ENCODE measurements around the gene COBL.

Gene COBL

DNA sequence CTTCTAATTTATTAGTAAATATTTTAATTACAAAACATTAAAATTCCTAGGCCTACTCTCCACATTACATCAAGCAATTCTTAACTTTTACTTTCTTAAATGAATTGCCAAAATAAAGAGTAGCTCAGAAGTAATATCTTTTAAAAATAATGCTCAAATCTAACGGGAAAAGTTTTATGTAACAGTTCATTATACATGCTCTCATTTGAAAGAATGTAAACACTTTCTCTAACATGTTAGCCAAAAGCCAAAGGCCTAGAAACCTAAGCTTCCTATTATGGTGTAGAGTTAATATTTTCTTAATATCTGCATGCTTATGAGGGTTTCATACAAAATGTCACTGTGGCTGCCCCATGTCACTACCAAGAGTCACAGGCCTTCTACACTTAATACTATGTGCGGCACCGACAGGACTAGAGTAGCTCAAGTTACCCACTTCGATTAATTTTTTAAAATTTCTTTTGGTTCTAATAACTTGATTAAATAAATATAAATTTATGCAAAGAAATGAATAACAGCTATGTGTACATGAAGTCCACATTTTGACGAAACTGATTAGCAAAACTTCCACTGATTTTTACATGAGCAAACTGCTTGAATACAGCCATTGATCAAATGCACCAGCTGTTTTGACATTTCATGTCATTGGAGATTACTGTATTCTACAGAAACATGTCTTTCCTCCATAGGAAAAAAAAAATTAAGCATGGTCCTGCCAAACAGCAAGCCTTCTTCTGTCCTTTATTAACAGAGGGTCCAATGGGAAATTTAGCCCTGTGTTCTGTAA, 3.5 kb downstream of the COBL start:
- TF ChIP-seq, protein P1, sequence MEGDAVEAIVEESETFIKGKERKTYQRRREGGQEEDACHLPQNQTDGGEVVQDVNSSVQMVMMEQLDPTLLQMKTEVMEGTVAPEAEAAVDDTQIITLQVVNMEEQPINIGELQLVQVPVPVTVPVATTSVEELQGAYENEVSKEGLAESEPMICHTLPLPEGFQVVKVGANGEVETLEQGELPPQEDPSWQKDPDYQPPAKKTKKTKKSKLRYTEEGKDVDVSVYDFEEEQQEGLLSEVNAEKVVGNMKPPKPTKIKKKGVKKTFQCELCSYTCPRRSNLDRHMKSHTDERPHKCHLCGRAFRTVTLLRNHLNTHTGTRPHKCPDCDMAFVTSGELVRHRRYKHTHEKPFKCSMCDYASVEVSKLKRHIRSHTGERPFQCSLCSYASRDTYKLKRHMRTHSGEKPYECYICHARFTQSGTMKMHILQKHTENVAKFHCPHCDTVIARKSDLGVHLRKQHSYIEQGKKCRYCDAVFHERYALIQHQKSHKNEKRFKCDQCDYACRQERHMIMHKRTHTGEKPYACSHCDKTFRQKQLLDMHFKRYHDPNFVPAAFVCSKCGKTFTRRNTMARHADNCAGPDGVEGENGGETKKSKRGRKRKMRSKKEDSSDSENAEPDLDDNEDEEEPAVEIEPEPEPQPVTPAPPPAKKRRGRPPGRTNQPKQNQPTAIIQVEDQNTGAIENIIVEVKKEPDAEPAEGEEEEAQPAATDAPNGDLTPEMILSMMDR (IDR thresholded peaks at IDR 0.05), result no peak
- Histone ChIP-seq H3K4me1 (ENCODE audit: control insufficient read depth in 1 of 2, insufficient read depth in 1 of 2, low read depth in 1 of 2, low read length in 1 of 2) (peaks cover 14 to 18% of the 10 kb centered on the region in 2 experiments), H3K27me3 (peaks cover 97% of the 10 kb centered on the region), H3K4me3 (ENCODE audit: low read depth in 1 of 2, low read length in 1 of 2) (no peak overlapping the region), H3K36me3 (no peaks in the 10 kb centered on the region), H3K27ac (no peak overlapping the region), H3K9me3 (no peaks in the 10 kb centered on the region)

DNA sequence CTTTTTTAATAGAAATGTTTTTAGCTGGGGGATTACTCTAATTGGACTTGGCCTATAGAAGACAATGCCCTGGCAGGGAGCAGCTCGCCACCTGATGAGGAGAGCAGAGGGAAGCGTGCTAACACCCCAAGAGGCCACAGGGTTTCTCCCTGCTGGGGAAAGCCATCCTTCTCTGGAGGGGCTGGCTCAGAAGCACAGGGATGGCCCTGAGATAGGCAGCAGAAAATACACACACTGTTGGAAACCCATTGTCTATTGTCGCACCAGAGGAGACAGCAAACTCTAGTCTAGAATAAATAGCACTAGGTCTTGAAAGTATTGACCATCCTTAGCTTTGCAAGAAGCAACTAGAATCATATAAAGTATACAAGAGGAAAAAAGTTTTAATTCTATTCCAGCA, 5.4 kb downstream of the COBL start:
- peaks cover 84% of the 10 kb centered on the region for H3K27me3 ChIP-seq
- H3K27ac ChIP-seq, result no peak overlapping the region
- no peak overlapping the region for H3K4me3 ChIP-seq (ENCODE audit: low read depth in 1 of 2, low read length in 1 of 2)
- H3K4me1 ChIP-seq (ENCODE audit: control insufficient read depth in 1 of 2, insufficient read depth in 1 of 2, low read depth in 1 of 2, low read length in 1 of 2), result peaks cover 8 to 10% of the 10 kb centered on the region in 2 experiments
- no peaks in the 10 kb centered on the region for H3K9me3 ChIP-seq
- TF ChIP-seq, protein P1 (IDR thresholded peaks at IDR 0.05), result no peak
- no peaks in the 10 kb centered on the region for H3K36me3 ChIP-seq

DNA sequence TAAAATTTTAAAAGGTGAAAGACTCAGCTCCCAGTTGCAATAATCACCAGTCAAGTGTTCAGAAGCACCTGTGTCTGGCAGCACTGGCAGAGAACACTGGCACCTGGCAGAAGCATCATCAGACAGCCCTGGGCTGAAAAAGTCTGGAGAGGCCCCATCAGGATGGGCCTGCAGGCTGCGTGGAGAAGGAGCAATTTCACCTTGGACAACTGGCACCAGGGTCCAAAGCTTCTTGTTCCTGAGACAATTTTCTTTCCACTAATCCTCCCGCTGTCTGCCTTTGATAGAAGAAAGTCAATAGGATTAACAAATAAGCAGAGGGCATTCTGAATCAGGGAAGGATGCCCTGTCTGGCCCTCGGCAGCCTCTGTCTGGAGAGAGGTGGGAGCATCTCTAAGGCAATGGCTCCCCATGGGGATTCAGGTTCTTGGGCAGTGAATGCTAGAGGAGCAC, 6.5 kb downstream of the COBL start:
- no peak overlapping the region for H3K4me3 ChIP-seq (ENCODE audit: low read depth in 1 of 2, low read length in 1 of 2)

DNA sequence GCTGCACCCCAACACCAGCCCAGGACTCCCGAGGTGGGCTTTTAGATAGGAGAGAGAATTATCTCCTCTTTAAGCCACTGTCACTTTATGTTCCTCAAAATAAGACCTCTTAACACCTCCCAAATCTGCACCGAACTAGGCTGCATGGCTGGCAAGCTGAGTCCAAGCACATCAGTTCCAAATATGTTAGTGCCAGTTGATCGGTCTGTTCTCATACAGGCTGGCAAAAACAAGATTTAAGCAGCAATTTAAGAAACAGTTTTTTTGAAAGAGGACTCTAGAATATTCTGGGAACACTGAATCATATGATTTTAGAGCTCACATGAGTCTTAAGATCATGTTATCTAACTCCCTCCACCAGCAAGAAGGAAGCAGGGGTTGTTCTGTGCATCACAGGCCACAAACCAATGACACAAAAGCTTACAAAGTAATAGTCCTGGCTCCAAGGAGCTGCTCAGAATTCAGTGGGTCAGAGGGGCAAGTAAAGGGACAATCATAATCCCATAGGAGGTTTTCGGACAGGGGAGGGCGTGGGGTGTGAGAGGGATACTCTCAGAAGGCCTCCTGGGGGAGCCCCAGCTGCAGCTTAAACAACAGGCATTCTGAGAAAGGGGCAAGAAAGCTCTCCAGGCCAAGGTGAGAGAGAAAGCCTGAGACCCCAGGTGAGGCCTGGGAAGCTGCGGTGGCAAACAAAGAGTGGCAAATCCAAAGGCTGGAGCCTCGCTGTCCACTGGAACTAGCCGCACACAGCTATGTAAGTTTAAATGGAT, 7.1 kb downstream of the COBL start:
- no peak overlapping the region for H3K4me3 ChIP-seq (ENCODE audit: low read depth in 1 of 2, low read length in 1 of 2)
- TF ChIP-seq, protein P1 (IDR thresholded peaks at IDR 0.05), result no peak
- H3K27me3 ChIP-seq, result peaks cover 67% of the 10 kb centered on the region
- no peak overlapping the region for H3K27ac ChIP-seq
- peaks cover 0 to 3% of the 10 kb centered on the region in 2 experiments for H3K4me1 ChIP-seq (ENCODE audit: control insufficient read depth in 1 of 2, insufficient read depth in 1 of 2, low read depth in 1 of 2, low read length in 1 of 2)
- no peaks in the 10 kb centered on the region for H3K36me3 ChIP-seq
- H3K9me3 ChIP-seq, result no peaks in the 10 kb centered on the region

More for the DNA sequence above, 6.5 kb downstream of the COBL start:
- H3K27ac ChIP-seq, result no peak overlapping the region
- H3K9me3 ChIP-seq, result no peaks in the 10 kb centered on the region
- H3K4me1 ChIP-seq (ENCODE audit: control insufficient read depth in 1 of 2, insufficient read depth in 1 of 2, low read depth in 1 of 2, low read length in 1 of 2), result peaks cover 0 to 3% of the 10 kb centered on the region in 2 experiments
- H3K27me3 ChIP-seq, result peaks cover 73% of the 10 kb centered on the region
- TF ChIP-seq, protein P1 (IDR thresholded peaks at IDR 0.05), result no peak
- no peaks in the 10 kb centered on the region for H3K36me3 ChIP-seq

DNA sequence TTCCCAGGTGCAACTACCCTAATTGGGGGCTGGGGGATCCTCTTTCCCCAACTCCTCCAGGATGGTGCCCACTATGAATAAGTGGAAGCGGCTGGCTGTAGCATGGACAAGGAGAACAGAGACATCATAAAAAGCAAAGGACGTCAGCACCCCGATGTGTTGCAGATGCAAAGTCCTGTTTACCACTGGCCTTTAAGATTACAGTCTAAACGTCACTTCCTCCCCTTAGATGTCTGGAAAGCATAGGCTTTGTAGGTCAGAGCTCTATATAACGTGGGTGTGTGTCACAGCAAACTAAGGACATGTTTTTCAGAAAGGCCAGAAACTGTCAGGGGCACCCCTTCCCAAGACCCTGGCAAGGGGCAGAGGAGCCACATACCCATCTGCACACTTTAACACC, 7.9 kb downstream of the COBL start:
- Histone ChIP-seq H3K4me1 (ENCODE audit: control insufficient read depth in 1 of 2, insufficient read depth in 1 of 2, low read depth in 1 of 2, low read length in 1 of 2) (peaks cover 0 to 3% of the 10 kb centered on the region in 2 experiments), H3K36me3 (no peaks in the 10 kb centered on the region), H3K27me3 (peaks cover 59% of the 10 kb centered on the region), H3K4me3 (ENCODE audit: low read depth in 1 of 2, low read length in 1 of 2) (no peak overlapping the region), H3K9me3 (no peaks in the 10 kb centered on the region), H3K27ac (no peak overlapping the region)
- TF ChIP-seq, protein P1 (IDR thresholded peaks at IDR 0.05), result no peak
